ENCODE results near the gene C1orf146.
"Not testable (repeated sequence)": the region's sequence is repeated elsewhere in the genome, so short reads cannot be mapped to it uniquely, and the experiment has no call there.

The C1orf146 gene

DNA sequence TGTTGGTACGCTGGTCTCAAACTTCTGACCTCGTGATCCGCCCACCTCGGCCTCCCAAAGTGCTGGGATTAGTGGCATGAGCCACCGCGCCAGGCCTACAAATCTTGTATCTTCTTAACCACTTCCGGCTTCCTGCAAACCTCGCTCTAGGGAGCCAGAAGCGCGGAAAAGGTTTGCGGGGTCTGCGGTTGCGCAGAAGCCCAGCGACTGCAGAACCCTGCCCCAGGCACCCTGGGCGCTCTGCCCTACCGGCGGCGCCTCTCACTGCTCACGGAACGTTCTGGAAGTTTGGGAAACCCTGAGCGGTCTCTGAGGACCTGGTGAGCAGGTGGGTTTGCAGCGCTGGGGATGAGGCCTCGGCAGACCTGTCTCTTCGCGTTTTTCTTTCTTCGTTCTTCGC, at the start of gene C1orf146:
Gene C1orf146 (plus strand): TSS at position 195 of the 400 bp plus-strand sequence. CDS start 13,506 bp downstream, outside the sequence.
- DNase-seq (ENCODE audit: low read depth), result no peak

DNA sequence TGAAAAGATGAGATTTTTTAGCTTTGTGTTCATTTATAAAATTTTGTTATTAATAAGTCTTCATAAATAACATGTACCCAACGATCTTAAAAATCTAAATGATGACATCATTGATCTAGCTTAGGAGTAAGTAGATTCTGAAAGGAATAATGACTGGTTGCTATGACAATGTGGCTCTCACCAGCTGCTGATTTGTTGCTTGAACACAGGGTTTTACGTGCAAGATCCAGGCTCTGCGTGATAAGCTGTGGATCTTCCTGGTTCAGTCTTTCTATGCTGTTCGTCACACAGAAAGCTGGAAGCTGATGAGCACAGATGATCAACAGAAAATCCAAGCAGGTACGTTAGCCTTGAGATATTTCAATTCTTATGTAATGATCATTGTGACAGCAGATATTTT, 49.1 kb upstream of the C1orf146 start:
- DNase-seq (ENCODE audit: low read depth), result no peak

GRCh38 chr1:92169214-92170005, 48.3 kb upstream of the C1orf146 start:
- no peak for DNase-seq (ENCODE audit: low read depth)

DNA sequence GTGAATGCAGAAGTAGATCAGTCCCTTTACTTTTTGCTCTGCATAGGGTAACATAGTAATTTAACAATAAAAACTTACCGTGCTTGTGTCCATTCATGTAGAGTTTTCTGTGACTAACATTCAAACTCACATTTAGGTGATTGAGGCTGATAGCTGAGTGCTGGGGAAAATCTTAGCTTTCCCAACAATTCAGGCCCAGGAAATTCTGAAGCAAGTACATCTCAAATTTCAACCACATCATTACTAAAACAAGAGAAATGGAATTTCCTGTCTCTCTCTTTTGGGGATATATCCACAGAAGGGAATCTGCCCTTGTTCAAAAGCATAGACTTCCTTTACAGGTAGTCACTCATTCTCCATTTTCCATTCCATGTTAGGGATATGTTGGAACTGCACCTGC, 33.1 kb upstream of the C1orf146 start:
- DNase-seq (ENCODE audit: low read depth), result no peak

- no peak for DNase-seq (ENCODE audit: low read depth)
Measured at GRCh38 chr1:92186081-92186480, 31.6 kb upstream of the C1orf146 start.

DNA sequence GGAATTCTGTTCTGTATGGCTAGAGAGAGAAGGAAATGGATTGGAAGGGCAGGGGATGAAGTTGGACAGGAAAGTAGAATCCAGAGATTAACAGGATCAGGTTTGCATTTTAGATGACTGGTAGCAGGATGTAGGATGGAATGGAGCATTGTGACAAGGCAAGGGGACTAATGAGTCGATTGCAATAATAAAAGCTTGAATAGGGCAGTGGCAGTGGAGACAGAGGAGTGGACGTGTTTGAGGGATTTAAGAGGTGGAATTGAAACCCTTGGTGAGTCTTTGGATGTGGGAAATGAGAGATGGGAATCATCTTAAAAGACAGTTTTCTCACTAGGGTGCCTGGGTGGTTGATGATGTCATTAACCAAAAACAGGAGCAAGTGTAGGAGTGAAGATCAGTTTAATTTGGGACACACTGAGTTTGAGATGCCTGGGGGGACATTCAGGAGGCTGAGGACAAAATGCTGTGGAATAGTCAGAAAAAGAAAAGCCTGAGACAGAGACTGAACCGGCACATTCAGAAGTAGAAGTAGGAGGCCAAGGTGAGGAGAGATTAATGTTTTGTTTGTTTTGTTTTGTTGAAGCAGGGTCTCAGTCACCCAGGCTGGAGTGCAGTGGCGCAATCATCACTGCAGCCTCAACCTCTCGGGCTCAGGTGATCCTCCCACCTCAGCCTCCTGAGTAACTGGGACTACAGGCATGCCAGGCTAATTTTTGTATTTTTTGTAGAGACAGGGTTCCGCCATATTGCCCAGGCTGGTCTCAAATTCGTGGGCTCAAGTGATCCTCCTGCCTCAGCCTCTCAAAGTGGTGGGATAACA, 29.1 kb upstream of the C1orf146 start:
- DNase-seq (ENCODE audit: low read depth), result no peak

DNA sequence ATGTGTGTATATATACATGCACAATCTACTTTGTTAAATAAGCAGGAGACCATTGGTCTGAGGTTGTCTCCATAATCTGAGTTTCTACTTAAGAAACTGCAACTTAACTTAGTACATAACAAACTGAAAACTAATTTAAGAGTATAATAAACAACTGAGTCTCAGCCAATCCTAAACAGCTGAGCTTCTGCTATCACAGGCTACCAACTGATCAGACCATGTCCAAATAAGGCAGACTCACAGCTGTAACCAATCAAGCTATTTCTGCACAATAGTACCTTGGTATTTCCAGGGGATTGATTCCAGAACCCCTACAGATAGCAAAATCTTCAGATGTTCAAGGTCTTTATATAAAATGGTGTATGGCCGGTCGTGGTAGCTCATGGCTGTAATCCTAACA, 26.0 kb upstream of the C1orf146 start:
- no peak for DNase-seq (ENCODE audit: low read depth)

DNA sequence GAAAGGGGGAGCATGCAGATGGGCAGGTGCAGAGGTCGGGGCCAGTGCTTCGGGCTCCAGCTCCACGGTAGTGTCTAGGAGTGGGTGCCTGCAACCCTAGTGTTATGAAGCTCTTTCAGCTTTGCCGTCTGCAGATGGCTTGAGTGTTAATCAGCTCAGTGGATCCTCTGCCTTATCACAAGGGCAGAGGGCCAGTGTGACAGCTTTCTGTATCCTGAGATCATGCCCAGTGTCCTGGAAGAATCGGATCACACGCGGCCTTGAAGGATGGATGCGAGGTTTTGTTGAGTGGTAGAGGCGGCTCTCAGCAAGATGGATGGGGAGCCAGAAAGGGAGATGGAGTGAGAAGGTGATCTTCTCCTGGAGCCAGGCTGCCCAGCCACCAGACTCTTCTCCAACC, 25.5 kb upstream of the C1orf146 start:
- no peak for DNase-seq (ENCODE audit: low read depth)

DNA sequence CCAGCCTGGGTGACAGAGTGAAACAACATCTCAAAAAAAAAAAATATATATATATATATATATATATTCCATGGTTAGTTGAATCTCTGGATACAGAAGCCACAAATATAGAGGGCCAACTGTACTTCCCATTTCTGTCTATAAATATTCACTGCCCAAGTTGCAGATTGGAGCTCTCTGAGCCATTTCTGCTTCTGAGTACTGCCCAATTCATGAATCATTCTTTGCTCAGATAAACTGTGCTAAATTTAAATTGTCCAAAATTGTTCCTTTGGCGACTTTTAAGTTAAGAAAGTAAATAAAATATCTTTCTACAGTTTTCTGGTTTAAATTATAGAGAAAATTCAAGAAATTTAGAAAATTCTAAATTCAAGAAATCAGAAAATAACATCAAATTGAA, 23.2 kb upstream of the C1orf146 start:
- no peak for DNase-seq (ENCODE audit: low read depth)

- DNase-seq (ENCODE audit: low read depth), result no peak
Measured at GRCh38 chr1:92201973-92202372, 15.7 kb upstream of the C1orf146 start.

- DNase-seq (ENCODE audit: low read depth), result no peak
Measured at GRCh38 chr1:92203105-92203504, 14.6 kb upstream of the C1orf146 start.

GRCh38 chr1:92210701-92211100, 7.0 kb upstream of the C1orf146 start:
- DNase-seq (ENCODE audit: low read depth), result no peak

DNA sequence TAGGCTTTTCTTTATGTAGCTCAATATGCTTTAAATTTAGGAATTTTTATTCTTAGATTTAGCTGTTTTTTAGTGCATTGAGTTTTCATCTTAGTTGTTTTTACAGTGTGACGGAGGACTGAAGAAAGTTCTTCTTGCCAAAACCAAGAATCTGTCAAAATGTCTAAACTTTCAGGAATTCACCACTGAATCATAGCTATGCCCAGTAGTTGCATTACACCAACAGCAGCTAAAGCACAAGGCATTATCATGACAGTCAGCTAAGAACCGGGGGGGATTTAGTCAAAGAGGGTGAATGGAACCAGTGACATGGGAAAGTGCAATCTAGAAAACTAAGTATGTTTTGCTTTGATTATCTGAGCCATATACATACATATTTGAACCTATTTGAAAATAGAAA, 6.5 kb upstream of the C1orf146 start:
- DNase-seq (ENCODE audit: low read depth), result no peak

- DNase-seq (ENCODE audit: low read depth), result no peak
Measured at GRCh38 chr1:92218559-92218958, 844 bp downstream of the C1orf146 start.

- no peak for DNase-seq (ENCODE audit: low read depth)
Measured at GRCh38 chr1:92219028-92219427, 1.3 kb downstream of the C1orf146 start.

DNA sequence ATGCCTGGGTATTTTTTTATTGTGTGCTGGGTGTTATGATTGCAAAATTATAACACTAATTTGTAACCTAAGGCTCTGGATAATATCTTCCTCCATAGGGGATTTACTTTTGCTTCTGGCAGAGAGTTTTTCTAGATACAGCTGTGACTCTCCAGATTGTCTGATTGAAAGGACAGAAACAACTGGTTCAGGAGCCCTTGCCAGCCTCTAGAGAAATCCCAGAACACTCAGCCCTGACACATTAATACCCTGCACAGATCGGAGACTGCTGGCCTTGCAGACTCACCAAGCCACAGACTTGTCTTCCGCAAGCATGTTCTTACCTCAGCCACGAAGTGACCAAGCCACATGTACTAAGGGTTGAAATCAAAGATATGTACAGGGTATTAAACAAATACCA, 10.7 kb downstream of the C1orf146 start:
- no peak for DNase-seq (ENCODE audit: low read depth)

- no peak for DNase-seq (ENCODE audit: low read depth)
Measured at GRCh38 chr1:92230736-92231135, 13.0 kb downstream of the C1orf146 start.

DNA sequence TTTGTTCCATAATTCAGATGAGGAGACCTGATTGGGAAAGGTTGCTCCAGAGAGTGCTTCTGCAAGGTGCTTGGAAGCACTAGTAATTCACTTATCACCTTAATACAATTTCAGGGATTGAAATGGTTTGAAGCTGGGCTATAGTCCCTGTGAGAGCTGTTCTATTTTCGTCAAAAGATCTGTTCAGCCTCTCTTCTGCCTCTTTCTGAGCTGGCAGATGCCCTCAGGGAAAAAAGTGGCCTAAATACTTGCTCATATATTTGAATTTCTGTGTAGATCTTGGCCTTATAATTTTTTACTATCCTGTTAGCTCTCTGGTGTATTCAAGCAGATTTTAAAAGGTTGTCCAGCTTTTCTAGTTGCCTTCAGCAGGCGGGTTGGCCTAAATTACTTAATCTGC, 22.3 kb downstream of the C1orf146 start:
- no peak for DNase-seq (ENCODE audit: low read depth)

GRCh38 chr1:92244376-92244775, 26.7 kb downstream of the C1orf146 start:
- no peak for DNase-seq (ENCODE audit: low read depth)

GRCh38 chr1:92254714-92255113, 37.0 kb downstream of the C1orf146 start:
- DNase-seq (ENCODE audit: low read depth), result not testable (repeated sequence)

GRCh38 chr1:92259350-92259749, 41.6 kb downstream of the C1orf146 start:
- DNase-seq (ENCODE audit: low read depth), result no peak

GRCh38 chr1:92262516-92262915, 44.8 kb downstream of the C1orf146 start:
- no peak for DNase-seq (ENCODE audit: low read depth)

GRCh38 chr1:92273039-92273438, 55.3 kb downstream of the C1orf146 start:
- DNase-seq (ENCODE audit: low read depth), result no peak
